Fibroblast of pulmonary artery (primary cell): Measurements from ENCODE around the gene ECI1.
A peak's percentile ranks its signal among the peaks of the same experiment; 100 is the strongest.
"Not testable (repeated sequence)": the region's sequence is repeated elsewhere in the genome, so short reads cannot be mapped to it uniquely, and the experiment has no call there.

ENCODE experiments used
- DNase-seq: peaks from one replicate; pipeline ENCODE4 v3.0.0-alpha.2; 2010; ENCODE audit warnings: low read depth
- H3K4me3 ChIP-seq: replicated peaks from 2 replicates; pipeline ENCODE4 v1.5.1; 2011; ENCODE audit warnings: low read depth, mild to moderate bottlenecking, control low read depth, low read length, moderate library complexity
- TF ChIP-seq, protein P1 (sequence below): IDR thresholded peaks from 2 replicates; pipeline ENCODE4 v1.5.1; 2011; ENCODE audit warnings: mild to moderate bottlenecking, control low read depth, low read length, inconsistent platforms; ENCODE audit errors: missing control alignments

The ECI1 gene

DNA sequence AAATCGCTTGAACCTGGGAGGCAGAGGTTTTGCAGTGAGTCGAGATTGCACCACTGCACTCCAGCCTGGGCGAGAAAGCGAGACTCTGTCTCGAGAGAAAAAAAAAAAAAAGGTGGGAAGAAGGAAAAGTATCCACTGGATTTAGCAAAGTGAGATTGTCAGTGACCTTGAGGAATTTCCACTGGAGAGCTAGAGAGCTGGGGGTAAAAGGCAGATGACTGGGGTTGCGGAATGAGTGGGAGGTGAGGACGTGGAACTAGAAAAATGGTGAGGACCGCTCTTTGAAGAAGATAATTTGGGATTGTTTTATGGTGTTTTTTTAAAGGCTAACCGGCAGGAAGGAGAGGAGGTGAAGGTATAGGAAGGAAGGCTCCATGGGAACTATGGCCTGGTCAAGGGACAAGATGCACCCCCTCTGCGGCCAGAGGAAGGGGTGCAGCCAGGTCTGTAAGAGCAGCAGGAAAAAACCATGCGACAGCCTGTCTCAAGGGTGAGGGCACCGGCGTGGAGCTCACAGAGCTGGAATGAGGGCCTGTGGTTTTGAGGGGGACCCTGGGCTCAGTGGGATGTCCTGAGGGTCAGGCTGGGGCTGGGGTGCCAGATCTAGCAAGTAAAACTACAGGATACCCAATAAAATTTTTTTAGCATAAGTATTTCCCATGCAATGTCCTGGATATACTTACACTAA is 46.8 kb downstream of the ECI1 start:
- peak overlapping the region; percentile 88 for H3K4me3 ChIP-seq
- no peak for DNase-seq
- TF ChIP-seq, protein P1, sequence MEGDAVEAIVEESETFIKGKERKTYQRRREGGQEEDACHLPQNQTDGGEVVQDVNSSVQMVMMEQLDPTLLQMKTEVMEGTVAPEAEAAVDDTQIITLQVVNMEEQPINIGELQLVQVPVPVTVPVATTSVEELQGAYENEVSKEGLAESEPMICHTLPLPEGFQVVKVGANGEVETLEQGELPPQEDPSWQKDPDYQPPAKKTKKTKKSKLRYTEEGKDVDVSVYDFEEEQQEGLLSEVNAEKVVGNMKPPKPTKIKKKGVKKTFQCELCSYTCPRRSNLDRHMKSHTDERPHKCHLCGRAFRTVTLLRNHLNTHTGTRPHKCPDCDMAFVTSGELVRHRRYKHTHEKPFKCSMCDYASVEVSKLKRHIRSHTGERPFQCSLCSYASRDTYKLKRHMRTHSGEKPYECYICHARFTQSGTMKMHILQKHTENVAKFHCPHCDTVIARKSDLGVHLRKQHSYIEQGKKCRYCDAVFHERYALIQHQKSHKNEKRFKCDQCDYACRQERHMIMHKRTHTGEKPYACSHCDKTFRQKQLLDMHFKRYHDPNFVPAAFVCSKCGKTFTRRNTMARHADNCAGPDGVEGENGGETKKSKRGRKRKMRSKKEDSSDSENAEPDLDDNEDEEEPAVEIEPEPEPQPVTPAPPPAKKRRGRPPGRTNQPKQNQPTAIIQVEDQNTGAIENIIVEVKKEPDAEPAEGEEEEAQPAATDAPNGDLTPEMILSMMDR: no peak

- not testable (repeated sequence) for H3K4me3 ChIP-seq, DNase-seq
Measured at GRCh38 chr16:2203119-2203688, 48.2 kb downstream of the ECI1 start.

GRCh38 chr16:2200313-2200712 is 51.1 kb downstream of the ECI1 start:
- TF ChIP-seq, protein P1: no peak

GRCh38 chr16:2199621-2200139 is 51.7 kb downstream of the ECI1 start:
- DNase-seq: no peak
- TF ChIP-seq, protein P1: no peak
- no peak overlapping the region for H3K4me3 ChIP-seq

More at GRCh38 chr16:2200313-2200712, 51.1 kb downstream of the ECI1 start:
- H3K4me3 ChIP-seq: no peak overlapping the region
- no peak for DNase-seq

- no peak overlapping the region for H3K4me3 ChIP-seq
- DNase-seq: no peak
- TF ChIP-seq, protein P1: no peak
Measured at GRCh38 chr16:2199095-2199494, 52.3 kb downstream of the ECI1 start.

GRCh38 chr16:2198283-2198682 is 53.1 kb downstream of the ECI1 start:
- no peak overlapping the region for H3K4me3 ChIP-seq
- TF ChIP-seq, protein P1: no peak
- no peak for DNase-seq

- no peak overlapping the region for H3K4me3 ChIP-seq
- DNase-seq: no peak
- TF ChIP-seq, protein P1: no peak
Measured at GRCh38 chr16:2197765-2198164, 53.6 kb downstream of the ECI1 start.
